Forelimb muscle (tissue), 1 donor: Measurements from ENCODE around the gene DUOX1. TPM values are rescaled to one million over a fixed set of nuclear protein-coding genes. Genes with fewer than 3 reads are reported as not detected.
A peak's percentile ranks its signal among the peaks of the same experiment; 100 is the strongest.

Experiments
- DNase-seq: peaks from one replicate; pipeline ENCODE4 v3.0.0-alpha.2; 2013; ENCODE audit warnings: low read depth
- polyA plus RNA-seq: library from polyadenylated mRNA; unstranded; fragments of 120-200 nt; gene quantifications from one replicate; pipeline ENCODE4 v1.2.1, GENCODE V29; 2013; ENCODE audit not compliant: insufficient read length

The DUOX1 gene
- polyA plus RNA-seq, 1 donor, result 2.9 TPM

- DNase-seq, result no peak
Observed at GRCh38 chr15:45187894-45188830, 58.4 kb downstream of the DUOX1 start, which contains the start of gene SHF. Gene SHF (minus strand): TSS chr15:45187966. CDS start chr15:45187951, 15 bp downstream.

- DNase-seq, result no peak
Observed at GRCh38 chr15:45197512-45197911, 67.7 kb downstream of the DUOX1 start.

GRCh38 chr15:45198337-45199135 is 68.7 kb downstream of the DUOX1 start:
- peak; percentile 98 for DNase-seq

GRCh38 chr15:45199136-45199810 is 69.5 kb downstream of the DUOX1 start:
- no peak for DNase-seq

- peak; percentile 93 for DNase-seq
Observed at GRCh38 chr15:45200001-45200798, 70.4 kb downstream of the DUOX1 start.

GRCh38 chr15:45200799-45201556 is 71.2 kb downstream of the DUOX1 start:
- DNase-seq, result peak; percentile 72

- no peak for DNase-seq
Observed at GRCh38 chr15:45201557-45201859, 71.7 kb downstream of the DUOX1 start.

- DNase-seq, result no peak
Observed at GRCh38 chr15:45201869-45202268, 72.1 kb downstream of the DUOX1 start.

- no peak for DNase-seq
Observed at GRCh38 chr15:45203182-45203581, 73.4 kb downstream of the DUOX1 start.

GRCh38 chr15:45205192-45205591 is 75.4 kb downstream of the DUOX1 start:
- DNase-seq, result no peak

- no peak for DNase-seq
Observed at GRCh38 chr15:45212493-45212892, 82.7 kb downstream of the DUOX1 start.

Other genes with a start within 250 kb of the DUOX1 start
- gene TERB2, start 173.3 kb upstream of the DUOX1 start, polyA plus RNA-seq, result not detected
- gene SORD, start 106.8 kb upstream of the DUOX1 start, polyA plus RNA-seq, result 6.5 TPM
- 0.04 TPM for gene DUOX2, start 15.8 kb upstream of the DUOX1 start, polyA plus RNA-seq
- not detected for gene DUOXA2, start 15.7 kb upstream of the DUOX1 start, polyA plus RNA-seq
- not detected for gene DUOXA1, start 115 bp upstream of the DUOX1 start, polyA plus RNA-seq
- 7.4 TPM for gene SHF, start 58.0 kb downstream of the DUOX1 start, polyA plus RNA-seq
- 0.13 TPM for gene SLC28A2, start 122.2 kb downstream of the DUOX1 start, polyA plus RNA-seq
- gene GATM, start 248.6 kb downstream of the DUOX1 start, polyA plus RNA-seq, result 505 TPM